GM18520 (cell line): ENCODE data around the gene KIF16B.

ENCODE experiments used
- ATAC-seq: cut with Tn5 transposase; IDR thresholded peaks from one replicate; pipeline ENCODE4 v1.9.1; 2021; ENCODE audit not compliant: unreplicated experiment

Gene KIF16B

DNA sequence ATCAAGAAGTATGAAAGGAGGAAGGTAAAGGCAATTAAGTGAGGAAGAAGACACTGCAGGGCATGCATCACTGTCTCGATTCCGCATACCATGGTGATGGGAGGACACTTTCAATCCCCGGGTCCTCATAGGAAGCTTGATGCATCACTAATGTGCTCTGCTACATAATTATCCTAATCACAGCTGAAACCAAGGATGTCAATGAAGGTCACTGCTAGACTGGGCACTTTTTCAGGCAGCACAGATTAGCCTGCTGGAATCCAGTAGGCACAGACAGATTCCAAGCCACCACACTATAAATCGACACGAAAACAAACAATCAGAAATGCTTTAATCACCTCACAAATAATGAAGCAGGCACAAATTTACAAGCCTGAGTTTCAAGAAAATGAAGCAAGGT is 206.7 kb downstream of the KIF16B start:
- ATAC-seq, result no peak

- ATAC-seq, result no peak
Measured at GRCh38 chr20:16364320-16364687, 208.9 kb downstream of the KIF16B start.

DNA sequence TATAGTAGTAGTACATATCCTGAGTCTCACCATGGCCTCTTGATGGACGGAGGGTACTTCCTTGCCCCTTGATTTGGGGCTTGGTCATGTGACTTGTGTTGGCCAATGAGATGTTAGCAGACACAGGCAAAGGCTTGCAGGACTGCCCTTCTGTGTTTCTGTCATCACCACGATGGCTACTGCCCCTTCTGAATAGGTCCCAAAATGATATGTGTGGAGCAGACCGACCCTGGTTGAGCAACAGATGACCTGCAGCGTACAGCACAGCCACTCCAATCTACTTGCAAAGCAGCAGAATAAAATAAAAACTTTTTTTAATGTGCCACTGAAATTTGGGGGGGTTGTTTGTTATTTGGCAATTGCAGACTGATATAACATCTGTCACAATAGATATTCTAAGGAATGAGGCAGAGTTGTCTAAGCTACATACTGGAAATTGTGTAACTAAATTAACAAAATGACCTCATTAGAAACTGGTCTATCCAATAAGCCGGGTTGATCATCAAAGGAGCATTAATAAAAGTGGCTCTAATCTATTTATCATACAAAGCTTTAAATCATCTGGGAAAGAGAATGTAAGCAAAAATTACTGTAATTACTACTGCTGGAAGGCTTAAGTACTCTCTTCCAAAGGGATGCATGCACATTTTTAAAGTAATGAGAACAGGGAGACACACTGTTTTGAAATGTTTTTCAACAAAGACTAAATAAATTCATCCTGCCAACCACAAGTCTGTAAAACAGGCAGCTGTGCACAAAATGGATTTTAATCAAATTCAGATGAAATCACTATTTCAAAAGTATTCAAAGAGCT is 209.5 kb downstream of the KIF16B start:
- ATAC-seq, result no peak

DNA sequence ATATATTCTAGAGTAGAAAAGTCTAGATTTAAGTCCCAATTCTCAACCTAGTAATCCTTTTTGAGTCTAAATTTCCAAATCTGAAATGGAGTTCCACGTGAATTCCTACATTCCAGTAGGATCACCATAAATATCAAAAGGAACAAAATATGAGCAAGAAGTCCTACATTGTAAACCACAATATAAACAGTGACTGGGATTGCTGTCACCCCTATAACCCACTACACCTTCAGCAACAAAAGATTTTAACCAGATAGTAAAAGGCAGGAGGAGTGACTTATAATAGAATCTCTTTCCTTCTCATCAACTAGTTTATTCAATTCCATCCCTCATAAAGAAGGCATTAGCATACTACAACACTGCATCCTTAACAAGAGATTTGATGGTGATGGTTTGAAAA is 210.6 kb downstream of the KIF16B start:
- ATAC-seq, result no peak

- no peak for ATAC-seq
Measured at GRCh38 chr20:16360668-16361067, 212.6 kb downstream of the KIF16B start.

GRCh38 chr20:16353417-16353781 is 219.8 kb downstream of the KIF16B start:
- ATAC-seq, result no peak

DNA sequence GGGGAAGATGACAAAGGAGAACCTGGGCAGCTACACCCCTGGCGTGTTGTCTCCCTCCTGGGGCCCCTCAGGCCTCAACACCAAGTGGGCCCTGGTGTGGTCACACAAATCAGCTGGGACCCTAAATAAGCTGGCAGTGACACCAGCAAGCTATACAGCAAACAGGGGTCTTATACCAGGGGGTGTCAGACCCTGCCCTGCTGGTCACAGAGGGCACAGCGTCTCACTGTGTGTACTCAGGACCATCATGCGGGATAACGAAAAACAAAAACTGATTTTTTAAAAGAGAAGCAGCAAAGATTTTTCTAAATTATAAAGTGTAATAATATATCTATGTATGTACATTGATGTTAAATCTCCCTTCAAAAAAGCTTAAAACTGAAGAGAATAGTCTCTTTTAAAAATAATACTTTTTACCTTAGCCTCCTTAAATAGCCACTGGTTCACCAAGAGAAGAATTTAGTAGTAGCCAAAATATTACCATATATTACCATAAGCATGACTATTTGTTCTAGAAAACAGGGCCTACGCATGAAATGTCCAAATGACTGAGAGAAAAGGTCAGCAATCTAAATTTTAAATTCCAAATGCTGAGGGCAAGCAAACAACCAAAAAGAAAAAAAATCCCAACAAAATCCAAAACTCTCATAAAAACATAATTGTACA is 220.4 kb downstream of the KIF16B start:
- ATAC-seq, result no peak

GRCh38 chr20:16352321-16352720 is 220.9 kb downstream of the KIF16B start:
- ATAC-seq, result no peak

DNA sequence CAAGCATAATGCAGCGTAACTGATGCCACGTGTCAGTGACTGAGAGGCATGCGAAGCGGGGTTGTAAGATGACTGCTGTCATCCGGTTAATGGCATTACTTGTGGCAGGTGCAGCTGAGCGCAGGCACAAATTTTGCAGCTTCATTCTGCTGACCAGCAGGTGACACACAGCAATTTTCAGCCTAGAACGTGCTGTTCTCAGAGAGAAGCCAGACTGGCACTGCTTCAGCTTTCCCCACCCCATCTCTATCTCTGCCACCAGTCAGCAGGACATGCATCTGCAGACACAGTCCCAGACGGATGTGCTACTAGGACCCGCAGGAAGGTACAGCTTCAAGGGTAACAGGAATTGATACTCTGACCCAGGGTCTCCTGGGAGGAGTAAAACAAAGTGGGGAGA is 221.8 kb downstream of the KIF16B start:
- no peak for ATAC-seq

- no peak for ATAC-seq
Measured at GRCh38 chr20:16350465-16350864, 222.8 kb downstream of the KIF16B start.

GRCh38 chr20:16349523-16350260 is 223.6 kb downstream of the KIF16B start:
- no peak for ATAC-seq

DNA sequence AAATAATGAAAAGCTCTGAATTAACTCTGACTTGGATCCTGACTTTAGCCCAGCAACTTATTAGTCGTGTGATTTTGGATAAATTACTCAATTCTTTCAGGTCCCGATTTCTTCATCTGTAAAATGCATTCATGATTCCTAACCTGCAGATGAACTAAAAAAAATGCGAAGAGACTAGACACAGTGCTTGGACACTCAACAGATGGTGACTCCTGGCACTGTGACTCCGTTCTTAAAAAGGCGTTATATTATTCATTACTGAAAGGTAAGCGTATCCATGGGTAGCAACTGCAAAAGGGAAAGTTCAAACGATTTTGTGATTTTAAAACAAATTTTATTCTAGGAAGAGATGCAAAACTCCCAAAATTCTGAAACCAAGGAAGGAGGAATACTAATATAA is 226.3 kb downstream of the KIF16B start:
- ATAC-seq, result no peak

DNA sequence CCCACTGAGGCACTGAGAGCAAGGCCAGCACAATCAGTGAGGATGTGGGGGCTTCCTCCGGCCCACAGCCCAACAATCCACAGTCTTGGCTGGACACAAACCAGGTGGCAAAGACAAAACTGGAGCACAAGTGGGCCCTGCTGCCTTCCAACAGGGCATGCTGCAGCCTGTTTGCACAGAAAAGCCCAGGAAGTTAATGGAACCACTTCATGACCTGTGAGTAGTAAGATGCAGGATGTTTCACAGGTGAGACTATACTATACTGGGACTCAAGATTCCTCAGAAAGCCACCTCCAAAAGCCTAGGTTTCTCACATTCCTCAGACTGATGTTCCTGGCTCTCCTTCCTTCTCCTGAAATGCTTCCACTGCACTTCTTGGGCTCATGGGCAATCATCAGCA is 235.5 kb downstream of the KIF16B start:
- no peak for ATAC-seq

DNA sequence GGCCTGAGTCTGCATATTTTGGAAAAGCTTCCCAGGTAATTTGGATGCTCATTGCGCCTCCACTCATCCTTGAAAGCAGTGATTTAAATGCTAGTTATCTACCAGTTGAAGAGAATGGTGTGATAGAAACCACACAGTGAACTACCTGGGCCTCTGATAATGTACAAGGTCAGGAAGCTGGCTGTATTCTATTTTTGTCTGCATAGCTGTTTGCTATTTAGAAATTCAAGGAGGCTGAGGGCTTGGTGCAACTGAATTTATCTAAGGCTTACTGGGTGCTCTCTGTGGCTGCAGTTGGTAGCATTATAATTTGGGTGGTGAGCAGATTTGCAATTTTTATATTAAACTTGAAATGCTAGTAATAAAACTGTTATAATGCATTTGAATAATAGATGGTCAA is 245.6 kb downstream of the KIF16B start:
- no peak for ATAC-seq

DNA sequence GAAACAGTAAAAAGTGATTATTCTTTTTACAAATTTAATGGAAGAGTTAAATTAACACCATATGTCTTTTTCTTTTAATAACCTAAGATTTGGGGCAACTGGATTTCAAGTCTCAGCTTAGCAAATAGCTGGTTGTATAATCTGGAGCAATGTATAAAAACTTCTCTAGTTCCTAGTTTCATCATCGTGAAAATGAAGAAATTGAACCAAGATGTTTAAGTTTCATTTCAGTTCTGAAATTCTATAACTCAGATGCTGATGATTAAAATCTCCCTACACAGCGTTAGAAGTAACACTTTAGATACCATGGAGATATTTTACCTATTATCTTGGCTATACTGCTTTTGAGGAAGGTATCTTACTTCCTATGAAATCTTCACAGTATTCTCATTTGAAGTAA is 252.0 kb downstream of the KIF16B start:
- ATAC-seq, result no peak

DNA sequence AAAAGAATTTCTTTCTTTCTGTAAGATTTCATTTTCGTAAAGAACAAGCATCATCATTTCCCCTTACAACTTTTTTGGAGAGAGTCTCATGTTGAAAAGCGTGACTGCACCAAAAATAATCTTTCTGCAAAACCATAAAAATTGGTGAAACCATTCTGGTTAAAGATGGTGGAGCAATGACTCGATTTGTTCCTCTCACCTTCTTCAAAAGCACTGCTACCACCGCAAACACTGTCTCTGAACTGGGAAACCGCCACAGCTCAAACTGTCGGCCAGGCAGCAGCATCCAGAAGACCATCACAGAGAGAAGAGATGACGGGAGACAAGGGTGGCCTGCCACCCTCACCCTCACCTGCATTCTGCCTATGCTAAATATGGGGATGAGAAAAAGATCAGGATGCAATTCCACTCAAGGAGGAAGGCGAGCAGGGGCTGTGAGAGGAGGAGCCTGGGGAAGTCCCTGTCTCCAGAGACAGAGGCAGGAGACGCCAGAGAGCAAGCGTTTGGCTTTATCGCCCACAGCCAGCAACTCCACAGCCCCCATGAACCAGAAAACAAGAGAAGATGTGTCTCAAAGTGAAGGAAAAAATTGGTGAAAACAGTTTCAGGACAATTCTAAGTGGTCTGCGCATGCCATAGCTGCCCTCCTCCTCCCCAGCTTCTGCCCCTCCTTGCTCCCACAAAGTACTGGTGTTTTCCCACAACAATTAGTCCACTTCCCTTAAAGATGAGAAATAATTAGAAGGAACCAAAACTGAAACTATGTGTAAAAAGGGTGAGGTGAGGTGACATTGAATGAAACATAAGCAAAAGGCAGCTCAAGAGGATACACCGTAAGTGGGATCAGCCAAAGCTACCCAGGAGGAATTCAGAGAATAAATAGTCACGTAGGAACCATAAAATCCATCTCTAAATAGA is 255.5 kb downstream of the KIF16B start:
- no peak for ATAC-seq

DNA sequence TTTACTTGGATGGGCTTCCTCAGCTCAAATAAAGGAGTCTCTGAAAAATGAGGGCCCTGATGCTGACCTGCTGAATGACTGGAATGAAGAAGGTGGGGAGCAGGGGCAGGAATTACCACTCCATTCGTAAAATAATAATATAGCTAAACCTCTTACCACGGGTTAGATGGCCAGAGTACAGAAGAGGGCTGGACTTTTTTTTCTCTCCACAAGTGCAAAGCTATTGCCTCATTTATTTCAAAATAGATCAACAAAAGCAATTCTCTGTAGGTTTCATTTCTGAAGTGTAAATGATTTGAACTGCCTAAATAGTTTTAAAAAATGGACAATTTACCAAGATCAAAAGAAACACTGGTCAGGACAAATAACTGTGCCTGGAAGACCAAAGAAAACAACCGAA is 256.7 kb downstream of the KIF16B start:
- no peak for ATAC-seq

GRCh38 chr20:16314748-16315159 is 258.5 kb downstream of the KIF16B start:
- ATAC-seq, result no peak

GRCh38 chr20:16314320-16314719 is 258.9 kb downstream of the KIF16B start:
- ATAC-seq, result no peak

DNA sequence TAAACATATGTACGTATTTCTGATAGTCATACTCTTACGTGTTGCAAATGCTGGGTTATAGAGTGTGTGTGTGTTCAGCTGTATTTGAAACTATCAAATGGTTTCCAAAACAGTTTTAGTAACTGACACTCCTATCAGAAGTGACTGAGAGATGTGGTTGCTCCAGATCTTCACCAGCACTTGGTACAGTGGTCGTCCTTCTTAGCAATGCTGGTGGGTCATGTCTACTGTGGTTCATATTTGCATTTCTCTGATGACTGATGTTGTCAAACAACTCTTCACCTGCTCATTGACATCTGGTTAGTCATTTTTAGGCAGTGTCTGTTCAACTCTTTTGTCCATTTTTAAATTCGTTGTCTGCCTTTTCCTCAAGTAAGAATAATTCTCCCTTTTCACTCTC is 259.3 kb downstream of the KIF16B start:
- no peak for ATAC-seq

DNA sequence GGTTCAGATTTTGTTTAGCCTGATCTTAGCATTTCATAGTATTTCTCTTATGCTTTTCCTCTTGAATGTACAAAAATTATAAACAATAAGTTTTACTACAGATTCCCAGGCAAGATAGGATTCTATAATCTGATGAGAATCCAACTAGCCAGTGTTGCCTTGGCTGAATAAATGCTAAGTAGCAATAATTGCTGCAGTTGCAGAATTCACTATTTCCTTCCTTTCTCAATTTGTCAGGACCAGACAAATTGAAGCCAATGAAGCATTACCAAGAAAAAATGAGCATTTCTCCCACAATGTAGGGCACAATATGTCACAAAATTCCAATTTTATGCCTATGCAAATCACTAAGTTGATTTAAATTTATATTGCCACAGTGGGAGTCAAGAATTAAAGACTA is 260.2 kb downstream of the KIF16B start:
- no peak for ATAC-seq
